C1 segment of cervical spinal cord (tissue), 14 donors: Measurements from ENCODE around the gene PMEL.

ENCODE experiments used
- DNase-seq, 14 donors: peaks; one replicate each; lab custom pipeline; 2025; lab: John Stamatoyannopoulos, UW

PMEL gene

DNA sequence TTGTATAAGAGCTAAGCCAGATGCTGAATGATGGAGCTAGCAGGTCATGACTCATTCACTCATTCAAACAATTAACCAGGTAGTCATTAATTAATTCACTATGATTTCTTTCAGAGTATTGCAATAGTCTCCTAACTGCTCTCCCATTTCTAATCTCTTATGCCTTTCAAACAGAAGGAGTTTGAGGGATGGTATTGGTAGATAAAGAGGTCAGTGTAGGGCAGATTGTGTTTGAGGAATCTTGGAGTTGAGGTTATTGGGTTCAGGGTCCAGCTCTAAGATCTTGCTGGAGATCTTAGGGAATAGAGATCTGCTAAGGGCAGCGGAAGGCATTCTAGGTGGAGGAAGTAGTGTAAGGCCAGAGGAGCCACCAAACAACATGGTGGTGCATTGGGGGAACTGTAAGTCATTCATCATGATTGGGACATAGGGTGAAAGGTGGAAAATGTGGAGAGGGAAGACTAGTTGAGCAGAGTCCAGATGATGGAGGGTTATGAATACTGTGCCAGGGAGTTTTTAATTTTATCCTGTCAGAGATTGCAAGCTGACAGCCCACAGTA is 23.2 kb downstream of the PMEL start:
- no peak for DNase-seq

DNA sequence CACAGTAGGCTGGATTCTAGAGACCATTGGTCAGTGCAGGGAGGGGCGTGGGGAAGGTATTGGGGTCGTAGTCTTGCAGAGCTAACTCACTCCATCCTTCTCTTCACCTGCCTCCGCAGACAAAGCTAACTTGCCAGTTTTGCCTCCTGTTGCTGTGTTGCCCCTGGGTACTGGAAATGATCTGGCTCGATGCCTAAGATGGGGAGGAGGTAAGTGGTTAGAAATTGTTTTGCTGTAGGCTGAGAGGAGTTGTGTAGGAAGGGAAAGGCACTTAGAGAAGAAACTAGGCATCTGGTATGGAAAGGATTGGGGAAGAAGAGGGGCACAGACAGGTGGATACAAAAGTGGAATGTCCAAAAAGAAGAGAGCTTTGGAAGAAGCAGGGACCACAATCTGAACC is 23.8 kb downstream of the PMEL start:
- DNase-seq, result no peak

DNA sequence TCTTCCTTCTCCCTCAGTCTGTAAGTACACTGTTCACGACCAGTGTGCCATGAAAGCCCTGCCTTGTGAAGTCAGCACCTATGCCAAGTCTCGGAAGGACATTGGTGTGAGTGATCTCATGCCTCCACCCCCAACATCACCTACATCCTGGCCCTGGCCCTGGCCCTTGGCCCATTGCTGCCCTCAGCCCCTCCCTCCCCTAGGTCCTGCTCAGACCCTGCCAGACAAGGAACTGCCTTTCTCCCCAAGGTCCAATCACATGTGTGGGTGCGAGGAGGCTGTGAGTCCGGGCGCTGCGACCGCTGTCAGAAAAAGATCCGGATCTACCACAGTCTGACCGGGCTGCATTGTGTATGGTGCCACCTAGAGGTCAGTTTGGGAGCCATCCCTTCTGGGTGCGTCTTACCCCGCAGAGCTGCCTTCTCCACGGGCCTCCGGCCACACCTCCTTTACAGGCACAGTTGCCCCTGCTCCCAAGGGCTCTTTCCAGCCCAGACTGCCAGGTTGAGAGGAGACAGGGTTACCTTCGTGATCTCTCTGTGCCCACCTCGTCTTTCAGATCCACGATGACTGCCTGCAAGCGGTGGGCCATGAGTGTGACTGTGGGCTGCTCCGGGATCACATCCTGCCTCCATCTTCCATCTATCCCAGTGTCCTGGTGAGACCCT is 25.6 kb downstream of the PMEL start:
- peak in 13 of 14 donors; percentile 21 to 80 (median 72) for DNase-seq

DNA sequence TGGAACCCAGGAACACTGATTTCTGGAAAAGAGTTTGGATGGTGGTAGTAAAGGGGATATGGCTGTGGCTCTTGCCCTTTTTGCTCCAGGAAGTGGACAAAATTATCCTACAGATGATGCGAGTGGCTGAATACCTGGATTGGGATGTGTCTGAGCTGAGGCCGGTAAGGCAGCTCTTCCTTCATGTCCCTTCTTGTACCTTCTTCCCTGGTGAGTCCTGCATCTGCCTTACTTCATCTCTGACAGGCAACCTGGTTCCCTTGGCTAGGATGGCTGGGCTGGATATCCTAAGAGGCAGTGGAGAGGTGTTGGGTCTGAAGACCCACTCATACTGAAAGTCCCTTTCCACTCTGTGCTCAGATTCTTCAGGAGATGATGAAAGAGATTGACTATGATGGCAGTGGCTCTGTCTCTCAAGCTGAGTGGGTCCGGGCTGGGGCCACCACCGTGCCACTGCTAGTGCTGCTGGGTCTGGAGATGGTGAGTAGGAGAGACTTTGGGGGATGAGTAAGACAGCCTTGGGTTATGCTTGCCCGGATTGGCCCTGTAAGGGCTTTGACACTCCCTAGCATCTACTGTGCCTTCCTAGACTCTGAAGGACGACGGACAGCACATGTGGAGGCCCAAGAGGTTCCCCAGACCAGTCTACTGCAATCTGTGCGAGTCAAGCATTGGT is 26.9 kb downstream of the PMEL start:
- DNase-seq, result no peak

DNA sequence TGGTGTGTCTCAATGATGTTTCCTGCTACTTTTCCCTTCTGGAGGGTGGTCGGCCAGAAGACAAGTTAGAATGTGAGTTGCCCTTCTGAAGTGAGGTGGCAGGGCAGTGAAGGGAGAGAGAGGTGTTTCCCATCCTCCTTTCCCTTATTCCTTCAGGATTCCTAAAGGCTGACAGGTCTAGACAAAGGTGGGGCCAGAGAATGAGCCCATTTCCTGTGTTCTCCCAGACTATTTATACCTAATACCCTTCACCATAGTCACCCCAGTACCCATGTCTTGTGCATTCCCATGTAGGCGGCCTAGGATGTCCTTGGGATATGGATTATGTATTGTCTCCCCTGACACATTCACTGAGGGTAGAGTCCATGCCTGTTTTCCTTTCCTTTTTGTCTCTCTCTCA is 27.9 kb downstream of the PMEL start:
- DNase-seq, result no peak

DNA sequence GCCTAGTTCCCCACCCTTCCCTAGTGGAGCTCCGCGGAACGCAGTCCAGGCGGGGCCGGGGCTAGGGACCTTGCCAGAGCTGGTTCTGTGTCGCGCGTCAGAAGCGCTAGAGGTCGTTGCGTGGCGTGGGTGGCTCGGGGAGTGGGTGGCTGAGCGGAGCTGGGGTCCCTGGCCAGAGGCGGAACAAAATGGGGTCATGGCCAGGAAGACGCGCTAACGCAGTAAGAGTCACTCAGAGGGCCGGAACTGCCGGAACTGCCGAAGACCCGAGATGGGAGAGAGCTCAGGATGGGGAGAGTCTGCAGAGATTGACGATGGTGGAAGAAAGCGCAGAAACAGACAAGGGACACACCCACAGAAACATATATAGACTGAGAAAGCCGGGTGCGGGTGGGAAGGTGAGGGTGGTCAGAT is 30.1 kb downstream of the PMEL start:
- peak in 1 of 14 donors; percentile 31 for DNase-seq

DNA sequence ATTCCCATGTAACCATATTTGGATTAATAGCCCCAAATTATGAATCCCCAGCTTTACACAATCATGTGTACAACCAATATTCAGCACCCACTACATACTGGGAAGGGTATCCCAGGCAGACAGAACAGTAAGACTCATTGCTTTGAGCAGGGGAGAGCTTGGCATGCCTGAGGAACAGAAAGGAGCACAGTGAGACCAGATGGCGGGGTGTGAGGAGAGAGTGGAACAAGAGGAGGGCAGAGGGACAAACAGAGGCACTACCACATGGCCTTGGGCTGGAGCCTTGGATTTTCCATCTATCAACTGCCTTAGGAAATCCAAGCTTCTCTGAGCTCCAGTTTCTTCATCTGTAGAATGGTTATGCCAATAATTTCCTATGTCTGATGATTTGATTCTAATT is 31.1 kb downstream of the PMEL start:
- DNase-seq, result peak in 1 of 14 donors; percentile 72

DNA sequence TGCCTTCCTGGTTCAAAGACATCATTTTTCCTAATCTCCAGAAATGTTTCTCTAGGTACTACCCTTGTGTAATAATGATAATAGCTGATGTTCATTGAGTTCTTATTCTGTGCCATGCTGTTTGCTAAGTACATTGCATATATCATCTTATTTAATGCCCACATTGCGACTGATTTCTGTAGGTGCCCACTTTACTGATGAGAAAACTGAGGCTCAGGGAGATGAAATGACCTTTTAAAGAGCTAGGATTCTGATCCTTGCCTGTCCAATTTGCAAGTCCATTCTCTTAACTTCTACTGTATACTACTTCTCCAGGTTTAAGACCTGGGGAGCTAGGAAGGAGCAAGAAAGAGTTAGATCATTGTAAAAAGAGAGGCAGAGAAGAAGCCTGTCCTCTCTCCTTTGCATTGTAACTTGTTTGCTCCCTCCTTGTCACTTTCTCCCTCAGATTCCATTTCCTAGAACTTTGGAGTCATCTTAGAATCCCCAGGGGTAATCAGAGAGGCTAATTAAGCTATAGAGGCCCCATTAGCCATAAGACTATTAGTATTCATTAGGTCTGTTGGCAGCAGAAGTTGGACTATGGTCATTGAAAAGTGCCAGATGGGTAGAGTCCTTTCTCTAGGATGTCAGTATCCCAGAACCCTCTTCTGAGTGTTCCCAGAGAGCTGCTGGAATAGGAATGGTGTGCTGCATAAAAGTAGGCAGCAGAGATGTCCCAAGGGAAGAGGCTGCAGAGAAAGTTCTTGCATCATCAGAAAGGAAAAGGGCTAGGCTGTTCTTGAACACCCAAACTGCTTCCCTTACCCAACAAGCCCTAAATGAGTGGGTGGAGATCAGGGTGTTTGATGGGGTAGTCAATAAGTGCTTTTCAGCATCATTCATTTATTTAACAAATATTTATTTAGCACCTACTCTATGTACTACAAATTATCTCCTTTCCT is 31.8 kb downstream of the PMEL start:
- no peak for DNase-seq

DNA sequence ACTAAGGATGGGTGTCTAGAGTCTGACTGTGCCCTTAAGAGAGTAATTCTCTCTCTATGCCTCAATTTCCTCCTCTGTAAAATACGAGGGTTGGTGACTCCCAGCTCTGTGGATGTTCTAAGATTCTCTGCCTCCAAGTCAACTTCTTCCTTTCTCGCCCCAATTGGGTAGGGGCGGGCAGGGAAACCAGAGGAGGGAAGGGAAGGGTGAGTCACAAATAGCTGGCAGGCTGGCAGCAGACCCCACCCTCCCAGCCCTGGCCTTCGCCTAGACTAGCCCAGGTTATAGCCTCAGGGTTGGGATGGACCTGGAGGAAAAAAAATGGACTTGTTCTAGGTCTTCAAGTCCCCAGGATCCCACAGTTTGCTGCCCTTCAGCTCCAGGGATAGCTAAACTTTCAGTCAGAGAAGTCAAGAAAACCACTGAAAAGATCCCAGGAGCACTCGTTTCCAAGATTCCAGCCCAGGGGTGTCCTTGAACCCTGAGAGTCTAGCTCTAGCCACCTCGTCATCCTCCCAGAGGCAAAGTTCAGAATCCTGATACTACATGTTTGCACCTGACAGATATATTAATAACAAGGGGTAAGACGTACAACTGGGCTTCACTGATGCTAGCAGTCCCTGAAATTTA is 32.6 kb downstream of the PMEL start:
- DNase-seq, result no peak

DNA sequence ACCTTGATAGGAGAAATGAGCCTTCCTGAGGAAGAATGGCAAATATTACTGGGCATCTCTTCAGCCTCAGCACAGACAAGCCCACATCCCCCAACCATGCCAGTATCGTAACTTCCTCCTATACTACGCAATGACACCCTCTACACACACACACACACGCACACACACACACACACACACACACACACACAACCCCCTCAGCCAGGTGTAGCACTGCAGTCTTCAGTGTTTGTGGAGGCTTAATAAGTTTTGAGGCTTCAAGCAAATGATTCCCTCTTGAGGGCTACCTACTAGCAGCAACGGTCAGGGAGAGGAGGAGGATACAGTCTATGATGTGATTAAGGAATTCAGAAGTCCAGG is 33.3 kb downstream of the PMEL start:
- DNase-seq, result peak in 3 of 14 donors; percentile 27 to 47 (median 27)

DNA sequence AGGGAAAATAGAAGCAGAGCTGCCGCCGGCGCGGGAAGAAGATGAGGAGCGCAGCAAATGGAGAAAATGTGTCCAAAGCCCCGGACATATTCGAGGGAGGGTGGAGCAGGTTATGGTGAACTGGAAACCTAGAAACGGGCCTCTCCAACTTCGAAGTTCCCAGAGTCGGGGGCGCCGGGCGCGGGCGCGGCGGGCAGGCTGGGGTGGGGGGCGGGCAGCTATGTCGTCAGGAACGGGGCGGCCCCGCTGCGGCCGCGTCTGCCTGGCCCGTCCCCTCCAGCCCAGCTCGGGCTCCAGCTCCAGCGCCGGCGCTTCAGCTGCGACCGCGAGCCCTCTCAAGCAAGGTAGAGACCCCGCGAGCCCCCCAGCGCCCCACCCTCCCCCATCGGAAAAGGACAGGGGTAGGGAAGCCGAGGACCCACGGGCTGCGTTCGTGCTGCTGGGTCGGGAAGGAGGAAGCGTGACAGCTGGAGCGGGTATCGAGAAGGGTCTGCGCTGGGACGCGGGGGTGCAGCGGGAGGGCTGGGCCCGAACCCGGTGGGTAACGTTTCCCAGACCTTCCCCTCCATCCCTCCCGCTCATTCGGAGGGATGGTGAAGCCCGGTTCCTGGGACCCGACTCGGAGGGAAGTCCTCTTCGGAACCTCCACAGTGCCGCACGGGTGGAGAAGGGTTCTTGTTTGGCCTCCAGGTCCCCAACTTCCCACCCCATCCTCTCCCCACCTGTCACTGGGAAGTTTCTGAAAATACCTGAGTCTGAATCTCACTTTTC is 33.9 kb downstream of the PMEL start:
- peak in 8 of 14 donors; percentile 6 to 47 (median 29) for DNase-seq

DNA sequence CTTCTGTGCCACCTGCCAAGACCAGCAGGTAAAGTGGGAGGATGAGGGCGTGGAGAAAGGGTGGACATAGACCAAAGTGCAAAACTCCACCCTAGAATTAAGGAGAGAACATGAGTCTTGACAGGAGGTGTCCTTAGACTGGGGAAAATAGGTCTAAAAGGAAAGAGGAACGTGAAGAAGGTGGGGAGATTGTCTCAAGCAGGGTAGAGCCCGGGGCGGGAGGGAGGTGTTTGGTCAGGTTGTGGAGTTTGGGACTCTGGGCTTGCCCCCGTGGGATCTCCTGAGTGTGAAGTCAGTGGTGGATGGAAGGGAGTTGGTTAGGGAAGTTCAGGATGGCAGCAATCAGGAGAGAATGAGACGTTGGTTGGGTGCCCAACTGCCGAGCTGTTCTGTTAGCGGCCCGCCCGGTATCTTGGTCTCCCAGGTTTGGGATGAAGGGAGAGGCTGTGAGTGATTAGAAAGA is 34.5 kb downstream of the PMEL start:
- DNase-seq, result peak in 3 of 14 donors; percentile 19 to 40 (median 30)

DNA sequence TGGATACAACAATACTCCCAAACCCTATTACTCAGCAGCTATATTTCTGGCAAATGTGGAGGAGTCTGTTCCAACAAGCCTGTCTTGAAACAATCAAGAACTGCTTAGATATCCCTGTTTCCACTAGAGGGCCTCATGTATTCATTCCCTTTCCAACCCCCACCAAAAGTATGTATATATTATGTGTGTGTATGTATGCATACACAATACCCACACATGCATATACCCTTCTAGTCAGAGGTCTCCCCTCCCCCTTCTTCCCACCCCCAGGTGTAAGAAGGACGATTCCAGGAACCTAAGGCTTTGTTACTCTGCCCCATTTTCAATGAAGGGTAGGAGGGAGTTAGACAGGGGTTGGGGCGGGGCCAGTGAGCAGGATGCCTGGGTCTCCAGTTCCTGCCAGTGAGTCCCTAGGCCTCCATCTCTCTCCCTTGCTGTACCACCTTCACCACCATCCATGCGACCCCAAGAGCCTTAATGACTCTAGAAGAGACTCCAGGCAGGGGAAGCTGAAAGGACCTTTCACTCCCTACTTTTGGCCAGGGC is 35.0 kb downstream of the PMEL start, which contains the start of gene DGKA:
Gene DGKA (plus strand): TSS at position 392 of the 546 bp plus-strand sequence. CDS start 5,342 bp downstream, outside the sequence.
- DNase-seq, result peak in 3 of 14 donors; percentile 6 to 35 (median 18)

DNA sequence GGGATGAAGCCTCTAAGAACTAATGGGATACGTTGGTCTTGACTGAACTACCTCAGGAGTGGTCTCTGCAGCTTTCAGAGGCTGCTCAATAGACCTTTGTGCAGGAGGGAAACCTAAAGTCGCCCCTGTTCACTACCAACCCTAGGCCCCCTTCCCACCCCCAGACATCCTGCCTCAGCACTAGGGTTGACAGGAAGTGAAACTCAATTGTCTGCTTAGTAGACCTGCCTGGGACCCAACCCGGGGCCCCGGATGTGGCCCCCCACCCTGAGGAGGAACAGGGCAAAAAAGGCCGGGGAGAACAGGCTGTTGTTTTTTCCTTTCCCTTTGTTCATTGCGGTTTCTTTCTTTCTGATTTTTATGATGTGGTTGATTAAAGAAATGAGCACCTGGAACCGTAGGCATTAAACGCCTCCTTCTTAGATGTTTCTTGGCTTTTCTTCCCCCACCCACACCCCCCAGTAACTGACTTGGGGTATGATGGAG is 36.5 kb downstream of the PMEL start:
- peak in 3 of 14 donors; percentile 14 to 22 (median 19) for DNase-seq

DNA sequence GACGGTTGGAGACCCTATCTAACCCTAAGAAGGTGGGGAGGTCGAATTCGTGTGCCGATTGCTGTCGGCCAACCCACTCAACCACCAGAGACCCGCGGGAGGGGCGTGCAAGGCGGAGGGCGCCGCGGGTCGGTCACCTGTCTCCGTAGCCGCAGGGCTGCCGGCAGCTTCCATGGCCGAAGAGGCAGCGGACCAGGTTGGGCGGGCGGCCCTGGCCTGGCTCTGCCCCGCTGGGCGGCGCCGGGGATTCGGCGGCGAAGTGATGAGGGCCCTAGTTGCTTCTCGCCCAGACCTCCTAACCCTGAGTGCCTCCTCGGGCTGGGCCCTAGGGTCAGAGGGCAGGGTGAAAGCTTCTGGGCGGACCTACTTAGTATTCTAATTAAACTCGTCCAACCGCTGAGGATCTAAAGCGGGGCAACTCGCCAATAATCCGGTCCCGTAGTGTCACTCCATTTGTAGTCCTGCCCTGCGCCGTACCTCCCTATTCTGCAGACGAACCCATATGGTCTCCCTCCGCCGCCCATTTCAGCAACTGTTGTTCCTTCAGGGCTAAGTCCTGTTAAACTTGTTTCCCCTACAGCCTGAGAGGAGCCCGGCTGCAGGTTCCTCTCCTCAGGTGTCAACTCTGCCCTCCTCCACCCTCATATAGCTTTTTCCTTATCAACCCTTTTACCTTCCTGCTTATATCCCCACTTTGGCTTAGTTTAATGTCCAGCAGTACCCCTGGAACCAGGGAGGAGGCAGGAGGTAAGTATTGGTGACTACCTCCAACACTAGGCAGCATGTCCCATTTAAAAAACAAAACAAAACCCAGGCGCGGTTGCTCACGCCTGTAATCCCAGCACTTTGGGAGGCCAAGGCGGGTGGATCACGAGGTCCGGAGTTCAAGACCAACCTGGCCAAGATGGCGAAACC is 38.0 kb downstream of the PMEL start, which contains the start of gene PYM1:
Gene PYM1 (minus strand): TSS at position 307 of the 915 bp plus-strand sequence. CDS start 133 bp downstream, at position 174.
- peak in 13 of 14 donors; percentile 15 to 80 (median 69) for DNase-seq

DNA sequence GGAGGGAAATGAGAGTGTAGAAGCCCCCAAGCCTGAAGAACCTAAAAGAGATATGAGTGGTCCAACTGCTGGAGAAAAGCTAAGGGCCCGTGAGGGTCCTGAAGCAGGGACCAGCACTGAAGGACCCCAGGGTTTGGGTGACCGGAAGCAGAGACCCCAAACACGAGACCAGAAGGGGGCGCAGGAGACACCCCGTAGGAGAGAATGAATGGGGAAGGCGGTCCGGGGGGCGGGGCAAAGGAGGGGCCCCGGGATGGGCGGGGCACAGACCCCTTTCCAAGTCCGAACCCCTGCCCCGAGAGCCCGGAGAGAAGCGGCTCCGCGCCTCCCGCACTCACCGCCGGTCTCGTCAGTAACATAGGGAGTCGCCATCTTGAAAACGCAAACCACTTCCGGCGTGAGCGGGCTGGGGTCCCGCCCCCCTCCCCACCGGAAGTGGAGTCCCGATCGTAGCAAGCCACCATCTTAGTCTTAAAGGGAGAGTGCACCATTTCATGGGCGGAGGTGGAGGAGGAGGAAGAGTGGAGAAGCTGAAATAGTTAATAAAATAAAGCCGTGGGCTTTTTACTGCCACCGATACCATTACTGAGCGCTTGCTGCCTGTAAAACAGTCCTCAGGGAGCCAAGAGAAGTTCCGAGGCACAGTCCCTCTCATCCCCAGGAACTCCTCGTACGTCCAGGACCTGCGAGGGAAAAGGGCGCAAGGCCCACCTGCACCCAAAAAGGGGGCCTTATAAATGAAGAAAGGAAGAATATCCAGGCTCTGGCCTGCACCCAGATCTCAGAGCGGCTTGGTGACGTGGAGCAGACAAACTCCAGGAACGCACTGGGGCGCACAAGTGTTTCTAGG is 38.9 kb downstream of the PMEL start:
- peak; percentile 61 to 94 (median 86) for DNase-seq
